Measurements from ENCODE around the gene MXRA8. TPM values are rescaled to one million over a fixed set of nuclear protein-coding genes. Genes with fewer than 3 reads are reported as not detected.

The MXRA8 gene
- total and polyA plus RNA-seq, 9 of the 15 experiments (the other 6 are each of a cell fraction or from before 2014, with no cell fraction given), result 0.66 to 11.3 (median 6.3) TPM

- TF ChIP-seq FOXA1 (IDR thresholded peaks at IDR 0.05; ENCODE audit: borderline replicate concordance), result no peak
- TF ChIP-seq ZNF384 (IDR thresholded peaks at IDR 0.05; ENCODE audit: low read depth, low read length), result peak; percentile 27; the same call in 1 of the 2 replicates
- peak; percentile 51; the same call in 1 of the 2 replicates for TF ChIP-seq ZC3H4 (CRISPR knock-in tag; IDR thresholded peaks at IDR 0.05; ENCODE audit: borderline replicate concordance)
- TF ChIP-seq UBTF (IDR thresholded peaks at IDR 0.05; ENCODE audit: borderline replicate concordance in 1 of 2, low read depth in 2 of 2, low read length in 2 of 2), result no peak
- TF ChIP-seq, protein P1, sequence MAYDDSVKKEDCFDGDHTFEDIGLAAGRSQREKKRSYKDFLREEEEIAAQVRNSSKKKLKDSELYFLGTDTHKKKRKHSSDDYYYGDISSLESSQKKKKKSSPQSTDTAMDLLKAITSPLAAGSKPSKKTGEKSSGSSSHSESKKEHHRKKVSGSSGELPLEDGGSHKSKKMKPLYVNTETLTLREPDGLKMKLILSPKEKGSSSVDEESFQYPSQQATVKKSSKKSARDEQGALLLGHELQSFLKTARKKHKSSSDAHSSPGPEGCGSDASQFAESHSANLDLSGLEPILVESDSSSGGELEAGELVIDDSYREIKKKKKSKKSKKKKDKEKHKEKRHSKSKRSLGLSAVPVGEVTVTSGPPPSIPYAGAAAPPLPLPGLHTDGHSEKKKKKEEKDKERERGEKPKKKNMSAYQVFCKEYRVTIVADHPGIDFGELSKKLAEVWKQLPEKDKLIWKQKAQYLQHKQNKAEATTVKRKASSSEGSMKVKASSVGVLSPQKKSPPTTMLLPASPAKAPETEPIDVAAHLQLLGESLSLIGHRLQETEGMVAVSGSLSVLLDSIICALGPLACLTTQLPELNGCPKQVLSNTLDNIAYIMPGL (CRISPR knock-in tag; IDR thresholded peaks at IDR 0.05), result peak; percentile 4; the same call in 1 of the 2 replicates
- TF ChIP-seq RAD21 (CRISPR knock-in tag; conservative IDR thresholded peaks at IDR 0.05 in 1 of 2, IDR thresholded peaks at IDR 0.05 in 1 of 2), result peak in 1 of 2 experiments; percentile 0; a peak in 1 of 4 replicates
- TF ChIP-seq TEAD4 (IDR thresholded peaks at IDR 0.05; ENCODE audit: low read length), result no peak
- 0 out of 2 replicates have a peak, but pooled peaks have one; percentile 75 for TF ChIP-seq TEAD4 (CRISPR knock-in tag; IDR thresholded peaks at IDR 0.05; ENCODE audit: borderline replicate concordance)
- TF ChIP-seq MBD2 (IDR thresholded peaks at IDR 0.05; ENCODE audit: borderline replicate concordance, low read depth), result no peak
- 0 out of 2 replicates have a peak, but pooled peaks have one; percentile 27 for TF ChIP-seq FOXP1 (CRISPR knock-in tag; IDR thresholded peaks at IDR 0.05)
- TF ChIP-seq PCBP1 (IDR thresholded peaks at IDR 0.05; ENCODE audit: low read depth, low read length, poor library complexity, severe bottlenecking), result no peak
- no peak for TF ChIP-seq CHCHD3 (CRISPR knock-in tag; IDR thresholded peaks at IDR 0.05)
- peak in 1 of 2 experiments; percentile 44; a peak in 1 of 4 replicates for TF ChIP-seq SIN3A (IDR thresholded peaks at IDR 0.05; ENCODE audit: borderline replicate concordance in 2 of 2, control insufficient read depth in 1 of 2, low read depth in 2 of 2, low read length in 2 of 2)
- TF ChIP-seq DIDO1 (tag; IDR thresholded peaks at IDR 0.05; ENCODE audit: low read depth), result no peak
- TF ChIP-seq ZNF589 (CRISPR knock-in tag; IDR thresholded peaks at IDR 0.05; ENCODE audit: low read depth), result no peak
- TF ChIP-seq ARID4B (CRISPR knock-in tag; IDR thresholded peaks at IDR 0.05), result peak; percentile 17; the same call in 1 of the 2 replicates
- 0 out of 2 replicates have a peak, but pooled peaks have one; percentile 15 for TF ChIP-seq POLR2AphosphoS2 (IDR thresholded peaks at IDR 0.05; ENCODE audit: low read length)
- TF ChIP-seq DPF2 (IDR thresholded peaks at IDR 0.05), result 0 out of 2 replicates have a peak, but pooled peaks have one; percentile 19
- TF ChIP-seq XRCC5 (IDR thresholded peaks at IDR 0.05; ENCODE audit: low read depth, low read length), result no peak
These were observed 49.4 kb upstream of the MXRA8 start (continued) for GRCh38 chr1:1407636-1408318.
